Left hindlimb (tissue), 1 donor: Measurements from ENCODE around the gene SFXN5.

ENCODE experiments used
- DNase-seq: peaks from one replicate; pipeline ENCODE4 v3.0.0-alpha.2; 2018

SFXN5 gene

DNA sequence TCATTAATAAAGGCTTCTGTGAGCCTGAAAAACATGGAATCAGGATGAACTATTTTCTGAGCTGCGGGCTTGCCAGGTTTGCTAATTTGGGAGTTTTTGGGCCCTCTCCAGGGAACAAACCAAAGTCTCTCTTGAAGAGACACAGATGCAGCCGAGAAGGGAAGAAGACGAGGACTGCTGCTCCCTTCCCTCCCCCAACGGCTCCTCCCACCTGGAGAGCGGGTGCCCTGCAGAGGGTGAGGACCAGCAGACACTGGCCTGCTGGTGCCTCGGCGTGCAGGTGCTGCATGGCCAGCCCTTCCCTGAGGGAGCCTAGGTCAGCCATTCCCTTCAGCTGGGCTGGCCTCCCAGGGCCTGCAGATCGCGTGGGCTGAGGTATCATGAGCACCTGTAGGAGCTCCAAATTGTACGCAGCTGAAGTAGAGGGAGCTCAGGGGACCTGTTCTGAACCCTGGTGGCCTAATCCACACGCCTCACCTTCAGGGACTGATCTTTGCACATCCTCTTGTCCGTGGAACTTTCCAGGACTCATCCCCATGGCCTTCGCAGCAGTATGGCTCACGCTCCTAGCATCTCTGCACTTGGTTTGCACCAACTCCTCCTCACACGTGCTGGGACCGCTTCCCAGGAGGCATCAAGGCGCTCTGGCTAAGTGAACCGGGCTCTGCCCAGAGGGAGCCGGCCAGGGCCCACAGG is 134.7 kb downstream of the SFXN5 start:
- no peak for DNase-seq

DNA sequence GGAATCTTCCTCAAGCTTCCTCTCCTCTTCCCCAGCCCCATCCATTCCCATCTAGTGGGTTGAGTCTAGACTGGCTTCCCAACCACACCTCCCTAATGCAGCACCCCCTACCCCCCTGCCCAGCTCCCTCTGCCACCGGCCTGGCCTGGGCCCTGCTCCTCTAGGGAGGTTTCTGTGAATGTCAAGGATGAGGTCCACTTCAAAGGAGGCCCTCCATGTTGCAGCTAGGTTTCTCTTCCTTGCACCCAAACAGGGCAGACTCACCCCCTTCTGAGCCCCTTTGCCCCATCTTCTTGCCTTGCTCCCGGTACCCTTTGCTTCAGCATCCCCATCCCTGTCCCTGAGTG is 135.9 kb downstream of the SFXN5 start:
- no peak for DNase-seq

- no peak for DNase-seq
Observed at GRCh38 chr2:72934683-72935610, 136.6 kb downstream of the SFXN5 start.

DNA sequence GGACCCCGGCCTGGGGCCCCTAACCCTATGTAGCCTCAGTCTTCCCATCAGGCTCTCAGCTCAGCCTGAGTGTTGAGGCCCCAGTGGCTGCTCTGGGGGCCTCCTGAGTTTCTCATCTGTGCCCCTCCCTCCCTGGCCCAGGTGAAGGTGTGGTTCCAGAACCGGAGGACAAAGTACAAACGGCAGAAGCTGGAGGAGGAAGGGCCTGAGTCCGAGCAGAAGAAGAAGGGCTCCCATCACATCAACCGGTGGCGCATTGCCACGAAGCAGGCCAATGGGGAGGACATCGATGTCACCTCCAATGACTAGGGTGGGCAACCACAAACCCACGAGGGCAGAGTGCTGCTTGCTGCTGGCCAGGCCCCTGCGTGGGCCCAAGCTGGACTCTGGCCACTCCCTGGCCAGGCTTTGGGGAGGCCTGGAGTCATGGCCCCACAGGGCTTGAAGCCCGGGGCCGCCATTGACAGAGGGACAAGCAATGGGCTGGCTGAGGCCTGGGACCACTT is 137.8 kb downstream of the SFXN5 start:
- DNase-seq = peak; percentile 11

- no peak for DNase-seq
Observed at GRCh38 chr2:72933207-72933606, 138.3 kb downstream of the SFXN5 start.

DNA sequence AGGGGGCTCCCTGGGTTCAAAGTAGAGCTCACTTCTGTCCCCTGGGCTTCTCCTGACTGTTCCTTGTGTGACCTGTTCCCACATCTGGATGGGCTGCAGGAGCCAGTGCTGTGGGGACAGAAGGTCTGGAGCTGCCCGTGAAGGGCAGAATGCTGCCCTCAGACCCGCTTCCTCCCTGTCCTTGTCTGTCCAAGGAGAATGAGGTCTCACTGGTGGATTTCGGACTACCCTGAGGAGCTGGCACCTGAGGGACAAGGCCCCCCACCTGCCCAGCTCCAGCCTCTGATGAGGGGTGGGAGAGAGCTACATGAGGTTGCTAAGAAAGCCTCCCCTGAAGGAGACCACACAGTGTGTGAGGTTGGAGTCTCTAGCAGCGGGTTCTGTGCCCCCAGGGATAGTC is 138.7 kb downstream of the SFXN5 start:
- DNase-seq = no peak

- DNase-seq = no peak
Observed at GRCh38 chr2:72932045-72932740, 139.3 kb downstream of the SFXN5 start.

DNA sequence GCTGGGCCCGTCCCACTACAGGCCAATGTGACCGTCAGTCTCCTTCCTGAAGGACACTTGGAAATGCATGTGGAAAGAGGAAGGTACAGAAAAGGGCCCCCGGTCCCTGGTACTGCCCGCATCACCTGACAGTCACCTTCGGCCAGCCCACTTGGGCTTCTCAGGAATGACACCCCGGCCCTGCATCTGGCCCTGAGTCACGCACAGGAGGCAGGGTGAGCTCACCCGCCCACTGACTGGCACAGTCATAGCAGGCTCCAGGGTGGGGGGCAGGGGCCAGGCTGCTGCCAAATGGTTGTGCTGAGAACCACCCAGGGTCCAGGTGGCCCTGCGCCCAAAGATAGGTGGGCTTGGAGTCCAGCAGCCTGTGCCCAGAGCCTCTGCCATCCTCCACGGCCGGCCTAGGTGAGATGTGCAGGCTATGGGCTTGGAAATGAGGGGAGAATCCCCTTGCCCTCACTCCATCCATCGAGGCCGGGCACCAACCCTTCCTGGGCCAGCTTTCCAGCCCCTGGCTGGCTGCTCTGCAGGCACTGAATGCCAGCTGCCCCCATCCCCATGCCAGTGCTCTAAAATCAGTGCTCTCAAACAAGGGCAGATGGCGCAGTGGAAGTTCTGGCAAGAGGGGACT is 140.1 kb downstream of the SFXN5 start:
- no peak for DNase-seq

- DNase-seq = no peak
Observed at GRCh38 chr2:72929010-72929409, 142.5 kb downstream of the SFXN5 start.

- DNase-seq = no peak
Observed at GRCh38 chr2:72927619-72928550, 143.6 kb downstream of the SFXN5 start.

DNA sequence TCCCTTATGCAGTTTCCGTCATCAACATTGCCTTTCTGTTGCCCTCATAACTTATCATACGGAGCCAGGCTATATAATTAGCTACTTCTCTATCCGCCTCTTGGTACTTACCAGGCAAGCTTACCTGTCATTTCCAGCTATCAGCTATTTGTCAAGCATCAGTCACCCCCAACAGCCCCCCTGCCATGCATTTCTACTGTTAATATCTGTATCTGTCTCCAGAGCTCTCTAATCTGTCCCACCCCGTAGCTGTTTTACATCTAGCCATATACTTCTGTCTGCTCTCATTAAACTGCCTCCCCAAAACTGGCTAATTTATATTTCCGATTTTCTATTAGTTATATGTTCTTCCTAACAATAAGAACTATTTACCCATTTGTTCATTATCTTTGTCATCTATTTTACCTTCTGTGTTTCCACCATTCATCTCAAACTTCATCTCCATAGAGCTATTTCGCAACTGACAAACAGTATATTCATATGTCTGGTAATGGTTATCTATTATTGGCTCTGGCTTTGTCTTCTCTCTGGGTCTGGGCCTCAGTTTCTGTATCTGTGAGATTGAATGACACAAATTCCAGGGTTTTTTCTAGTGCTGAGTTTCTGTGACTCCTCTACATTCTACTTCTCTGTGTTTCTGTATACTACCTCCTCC is 144.6 kb downstream of the SFXN5 start:
- DNase-seq = no peak

GRCh38 chr2:72926368-72926767 is 145.1 kb downstream of the SFXN5 start:
- DNase-seq = no peak

- DNase-seq = no peak
Observed at GRCh38 chr2:72925328-72925943, 146.1 kb downstream of the SFXN5 start.

GRCh38 chr2:72924353-72925240 is 146.9 kb downstream of the SFXN5 start:
- DNase-seq = no peak

- DNase-seq = no peak
Observed at GRCh38 chr2:72923833-72924352, 147.6 kb downstream of the SFXN5 start.

- DNase-seq = no peak
Observed at GRCh38 chr2:72921853-72922252, 149.7 kb downstream of the SFXN5 start.

DNA sequence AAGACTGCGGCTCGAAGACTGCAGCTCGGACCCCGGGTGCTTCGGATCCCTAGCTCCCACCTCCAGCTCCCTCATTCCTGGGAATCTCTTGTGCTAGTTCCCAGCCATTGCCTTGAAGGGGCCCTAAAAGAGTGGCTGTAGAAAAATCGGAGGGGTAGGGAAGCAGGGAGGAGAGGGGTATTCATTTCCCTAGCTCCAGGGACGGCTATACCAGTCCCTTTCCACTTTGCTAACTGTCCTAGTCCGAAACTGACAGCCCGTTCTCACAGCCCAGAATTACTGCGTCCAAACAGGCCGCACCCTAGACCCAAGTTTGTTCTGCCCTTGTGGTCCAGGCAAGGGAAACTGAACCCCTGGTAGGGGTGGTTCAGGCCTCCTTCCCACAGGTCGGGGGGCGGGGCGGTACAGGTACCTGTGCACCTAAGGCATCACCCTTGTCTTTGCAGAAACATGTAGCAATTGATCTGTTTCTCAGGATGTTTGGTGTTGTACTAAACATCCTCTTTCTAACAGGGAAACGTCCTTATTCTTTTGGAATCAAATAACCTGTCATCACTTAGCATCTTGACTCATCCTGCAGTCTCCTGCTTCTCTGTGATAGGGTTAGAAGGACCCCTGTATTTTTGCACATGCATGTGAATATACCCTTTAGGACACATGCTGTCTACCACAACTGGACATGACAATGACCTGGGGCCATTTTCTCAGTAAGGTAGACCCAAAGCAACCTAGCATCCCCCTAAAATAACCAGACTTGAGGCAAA is 150.2 kb downstream of the SFXN5 start:
- no peak for DNase-seq

GRCh38 chr2:72920318-72921087 is 151.0 kb downstream of the SFXN5 start:
- DNase-seq = no peak
